DND-41 (cell line): ENCODE measurements around the gene HHIP.

Source experiments
- ATAC-seq: fragments of 200-7000 bp; cut with Tn5 transposase; 3 replicates; pipeline ENCODE4 v1.9.1; 2021; ENCODE audit warnings: low read depth; ENCODE audit not compliant: insufficient read depth
- DNase-seq: peaks from one replicate; pipeline ENCODE4 v3.0.0-alpha.2; 2020
- H2AFZ ChIP-seq: 2 replicates; pipeline ENCODE4 v1.6.0; 2012; ENCODE audit warnings: low read depth, low read length
- H3K27ac ChIP-seq: 2 replicates; pipeline ENCODE4 v1.5.1; 2012; ENCODE audit warnings: low read length, inconsistent platforms
- H3K27me3 ChIP-seq: fragments of 200-600 bp; sonication (generic); 2 replicates; pipeline ENCODE4 v1.6.0; 2012; ENCODE audit warnings: low read length, mild to moderate bottlenecking, inconsistent platforms; ENCODE audit not compliant: insufficient read depth, poor library complexity
- H3K36me3 ChIP-seq: 2 replicates; pipeline ENCODE4 v1.5.1; 2012; ENCODE audit warnings: low read length, inconsistent platforms; ENCODE audit not compliant: insufficient read depth
- H3K4me1 ChIP-seq: 2 replicates; pipeline ENCODE4 v1.5.1; 2012; ENCODE audit warnings: mild to moderate bottlenecking, low read length; ENCODE audit not compliant: insufficient read depth
- H3K4me2 ChIP-seq: 2 replicates; pipeline ENCODE4 v1.6.0; 2012; ENCODE audit warnings: mild to moderate bottlenecking, moderate library complexity, low read length, inconsistent platforms; ENCODE audit not compliant: insufficient read depth
- H3K4me3 ChIP-seq, 2 experiments: fragments of 200-600 bp in 1 of 2; shearing (Covaris generic) in 1 of 2; 2 replicates each; pipeline ENCODE4 v1.5.1; 2012 to 2016; ENCODE audit warnings: inconsistent platforms in 2 of 2, low read length in 2 of 2, mild to moderate bottlenecking in 2 of 2, low read depth in 1 of 2, moderate library complexity in 1 of 2
- H3K79me2 ChIP-seq: 2 replicates; pipeline ENCODE4 v1.6.0; 2012; ENCODE audit warnings: low read length, inconsistent platforms; ENCODE audit not compliant: insufficient read depth
- H3K9ac ChIP-seq: 2 replicates; pipeline ENCODE4 v1.6.0; 2012; ENCODE audit warnings: low read depth, mild to moderate bottlenecking, inconsistent platforms, low read length, moderate library complexity
- H3K9me3 ChIP-seq: 2 replicates; pipeline ENCODE4 v1.5.1; 2012; ENCODE audit warnings: low read length, moderate library complexity, mild to moderate bottlenecking, inconsistent platforms; ENCODE audit not compliant: insufficient read depth, severe bottlenecking
- H4K20me1 ChIP-seq: 2 replicates; pipeline ENCODE4 v1.6.0; 2012; ENCODE audit warnings: low read length; ENCODE audit not compliant: insufficient read depth
- CTCF ChIP-seq: IDR thresholded peaks from 2 replicates; pipeline ENCODE4 v1.5.1; 2012; ENCODE audit warnings: borderline replicate concordance, low read length, moderate library complexity, mild to moderate bottlenecking; ENCODE audit not compliant: poor library complexity, severe bottlenecking; ENCODE audit errors: extremely low read depth
- EZH2 ChIP-seq: IDR thresholded peaks from 3 replicates; pipeline ENCODE4 v1.6.1; 2012; ENCODE audit warnings: borderline replicate concordance, low read depth, mild to moderate bottlenecking, moderate library complexity, low read length, inconsistent platforms; ENCODE audit not compliant: severe bottlenecking

HHIP gene

DNA sequence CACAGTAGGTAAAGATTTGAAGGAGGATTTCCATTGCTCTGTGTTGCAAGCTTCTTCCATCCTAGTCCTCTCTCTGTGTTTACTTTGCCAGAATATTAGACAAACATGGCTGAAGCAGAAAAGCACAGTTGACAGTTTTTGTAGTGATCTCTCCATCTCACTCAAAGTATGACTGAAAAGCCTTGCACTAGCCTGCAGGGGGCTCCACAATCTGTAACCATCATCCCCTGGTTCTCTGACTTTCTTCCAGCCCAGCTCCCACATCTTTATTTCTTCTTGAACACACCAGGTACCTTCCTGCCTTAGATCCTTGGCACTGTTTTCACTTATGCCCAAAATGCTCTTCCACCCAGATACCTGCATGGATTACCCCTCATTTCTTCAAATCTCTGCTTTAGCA lies 34.1 kb upstream of the HHIP start:
- Histone ChIP-seq H3K9me3 (no peaks in the 10 kb centered on the region), H3K27me3 (no peaks in the 10 kb centered on the region), H3K4me1 (no peaks in the 10 kb centered on the region), H3K79me2 (no peaks in the 10 kb centered on the region), H2AFZ (no peak overlapping the region), H3K27ac (no peak overlapping the region), H3K4me3 (no peak overlapping the region), H3K36me3 (no peaks in the 10 kb centered on the region), H3K4me2 (no peak overlapping the region), H3K9ac (no peak overlapping the region), H4K20me1 (no peaks in the 10 kb centered on the region)
- ATAC-seq (no peak), DNase-seq (no peak)
- TF ChIP-seq EZH2 = no peak
- peak; percentile 26 for TF ChIP-seq CTCF

DNA sequence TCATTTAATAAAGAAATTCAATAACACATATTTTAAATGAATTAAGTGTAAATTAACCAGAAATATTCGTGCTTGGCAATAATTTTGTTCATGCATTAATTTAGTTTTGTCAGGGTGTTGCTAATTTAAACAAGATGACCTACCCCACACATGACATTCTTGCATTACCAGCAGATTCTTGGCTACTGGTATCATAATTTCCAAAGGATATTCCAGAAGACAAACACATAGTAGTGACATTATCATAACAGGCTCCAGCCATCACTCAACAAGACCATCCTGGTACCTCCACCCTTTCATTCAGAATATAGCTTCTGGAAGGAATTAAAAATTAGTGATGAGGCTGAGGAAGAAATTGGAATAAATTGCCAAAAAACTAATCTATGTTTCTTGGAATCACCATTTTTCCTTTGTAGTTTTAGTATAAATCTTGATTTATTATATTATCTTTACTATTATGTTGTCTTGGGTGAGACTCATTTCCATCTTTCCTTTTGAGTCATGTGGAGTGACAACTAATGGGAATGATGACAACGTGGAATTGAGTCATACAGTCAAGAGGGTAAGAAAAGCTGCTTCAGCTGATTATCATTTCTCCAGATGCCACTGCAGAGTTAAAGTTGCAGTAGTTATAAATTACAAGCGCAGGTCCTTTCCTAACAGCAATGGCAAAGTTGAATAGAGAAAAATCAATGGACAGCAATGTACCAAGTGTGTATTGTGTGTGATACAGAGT lies 30.9 kb upstream of the HHIP start:
- H2AFZ ChIP-seq = no peak overlapping the region
- TF ChIP-seq EZH2 (no peak), CTCF (no peak)
- H3K4me1 ChIP-seq = no peaks in the 10 kb centered on the region
- H3K79me2 ChIP-seq = no peaks in the 10 kb centered on the region
- H3K4me3 ChIP-seq = no peak overlapping the region
- H3K9me3 ChIP-seq = no peaks in the 10 kb centered on the region
- no peaks in the 10 kb centered on the region for H4K20me1 ChIP-seq
- H3K4me2 ChIP-seq = no peak overlapping the region
- H3K27ac ChIP-seq = no peak overlapping the region
- no peak overlapping the region for H3K9ac ChIP-seq
- no peaks in the 10 kb centered on the region for H3K36me3 ChIP-seq
- DNase-seq = no peak
- H3K27me3 ChIP-seq = no peaks in the 10 kb centered on the region
- ATAC-seq = no peak

GRCh38 chr4:144621681-144622080 lies 24.3 kb upstream of the HHIP start:
- TF ChIP-seq EZH2 (no peak), CTCF (no peak)
- no peaks in the 10 kb centered on the region for H4K20me1 ChIP-seq
- H3K4me2 ChIP-seq = no peak overlapping the region
- H3K27me3 ChIP-seq = no peaks in the 10 kb centered on the region
- no peaks in the 10 kb centered on the region for H3K9me3 ChIP-seq
- no peak for DNase-seq
- H3K4me3 ChIP-seq = no peak overlapping the region
- no peaks in the 10 kb centered on the region for H3K4me1 ChIP-seq
- H3K79me2 ChIP-seq = no peaks in the 10 kb centered on the region
- no peak for ATAC-seq
- no peak overlapping the region for H3K27ac ChIP-seq
- H3K36me3 ChIP-seq = no peaks in the 10 kb centered on the region
- no peak overlapping the region for H3K9ac ChIP-seq
- no peak overlapping the region for H2AFZ ChIP-seq
